Measurements from ENCODE around the gene PTGR1.

PTGR1 gene

GRCh38 chr9:111615928-111616327 lies 16.5 kb upstream of the PTGR1 start:
- TF ChIP-seq, protein P1, sequence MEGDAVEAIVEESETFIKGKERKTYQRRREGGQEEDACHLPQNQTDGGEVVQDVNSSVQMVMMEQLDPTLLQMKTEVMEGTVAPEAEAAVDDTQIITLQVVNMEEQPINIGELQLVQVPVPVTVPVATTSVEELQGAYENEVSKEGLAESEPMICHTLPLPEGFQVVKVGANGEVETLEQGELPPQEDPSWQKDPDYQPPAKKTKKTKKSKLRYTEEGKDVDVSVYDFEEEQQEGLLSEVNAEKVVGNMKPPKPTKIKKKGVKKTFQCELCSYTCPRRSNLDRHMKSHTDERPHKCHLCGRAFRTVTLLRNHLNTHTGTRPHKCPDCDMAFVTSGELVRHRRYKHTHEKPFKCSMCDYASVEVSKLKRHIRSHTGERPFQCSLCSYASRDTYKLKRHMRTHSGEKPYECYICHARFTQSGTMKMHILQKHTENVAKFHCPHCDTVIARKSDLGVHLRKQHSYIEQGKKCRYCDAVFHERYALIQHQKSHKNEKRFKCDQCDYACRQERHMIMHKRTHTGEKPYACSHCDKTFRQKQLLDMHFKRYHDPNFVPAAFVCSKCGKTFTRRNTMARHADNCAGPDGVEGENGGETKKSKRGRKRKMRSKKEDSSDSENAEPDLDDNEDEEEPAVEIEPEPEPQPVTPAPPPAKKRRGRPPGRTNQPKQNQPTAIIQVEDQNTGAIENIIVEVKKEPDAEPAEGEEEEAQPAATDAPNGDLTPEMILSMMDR (IDR thresholded peaks at IDR 0.05; ENCODE audit: control extremely low read depth, extremely low read depth, low read depth, missing control alignments) = no peak
- POLR2A ChIA-PET = no interaction called here
- no peak for DNase-seq (ENCODE audit: extremely low spot score)
- CTCF ChIA-PET = interaction anchor here (1.0 to 1.9 kb wide), 3 partner anchors 8 to 18 kb away, joined by 3 to 6 read pairs (median 4); no protein-coding TSS in a partner anchor

DNA sequence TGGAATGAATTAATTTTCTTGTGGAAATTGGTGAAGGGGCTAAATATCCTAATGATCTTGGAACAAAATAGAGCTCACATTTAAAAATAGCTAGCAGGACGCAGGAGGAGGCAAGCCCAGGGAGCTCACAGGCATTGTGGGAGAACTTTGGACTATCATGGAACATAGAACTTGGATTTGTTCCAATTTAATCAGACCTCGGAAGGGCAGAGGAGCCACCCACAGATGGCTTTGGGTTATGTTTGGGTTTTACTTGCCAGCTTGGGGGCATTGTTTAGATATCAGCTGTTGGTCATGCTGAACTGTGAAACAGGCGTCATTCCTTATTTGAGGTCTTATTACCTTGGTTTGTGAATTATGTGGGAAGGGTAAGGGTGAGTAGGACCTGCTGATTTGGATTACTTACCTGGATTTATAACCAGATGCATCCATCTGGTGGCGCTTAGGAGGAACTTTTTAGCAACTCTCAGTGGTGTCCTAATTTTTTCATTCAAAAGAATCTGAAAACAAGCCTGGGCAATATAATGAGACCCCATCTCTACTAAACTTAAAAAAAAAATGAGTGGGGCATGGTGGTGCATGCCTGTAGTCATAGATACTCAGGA lies 14.1 kb upstream of the PTGR1 start:
- DNase-seq (ENCODE audit: extremely low spot score) = no peak
- TF ChIP-seq, protein P1 (IDR thresholded peaks at IDR 0.05; ENCODE audit: control extremely low read depth, extremely low read depth, low read depth, missing control alignments) = no peak
- ChIA-PET CTCF (interaction anchor here (0.6 to 6.5 kb wide), 4 partner anchors 8 to 742 kb away, joined by 3 to 30 read pairs (median 13); partner anchors contain the start of gene PTGR1), POLR2A (no interaction called here)

GRCh38 chr9:111610845-111611244 lies 11.4 kb upstream of the PTGR1 start:
- ChIA-PET CTCF (interaction anchor here (4.2 to 6.5 kb wide), 2 partner anchors 11 to 12 kb away, joined by 23 to 30 read pairs; partner anchors contain the start of gene PTGR1), POLR2A (no interaction called here)
- DNase-seq (ENCODE audit: extremely low spot score) = no peak
- TF ChIP-seq, protein P1 (IDR thresholded peaks at IDR 0.05; ENCODE audit: control extremely low read depth, extremely low read depth, low read depth, missing control alignments) = no peak

GRCh38 chr9:111610149-111610548 lies 10.7 kb upstream of the PTGR1 start:
- POLR2A ChIA-PET = no interaction called here
- TF ChIP-seq, protein P1 (IDR thresholded peaks at IDR 0.05; ENCODE audit: control extremely low read depth, extremely low read depth, low read depth, missing control alignments) = no peak
- DNase-seq (ENCODE audit: extremely low spot score) = no peak
- CTCF ChIA-PET = interaction anchor here (4.2 to 6.5 kb wide), 2 partner anchors 11 kb away, joined by 23 to 30 read pairs; partner anchors contain the start of gene PTGR1

- TF ChIP-seq, protein P1 (IDR thresholded peaks at IDR 0.05; ENCODE audit: control extremely low read depth, extremely low read depth, low read depth, missing control alignments) = no peak
- POLR2A ChIA-PET = no interaction called here
- CTCF ChIA-PET = interaction anchor here (2.2 kb wide), 1 partner anchor 17 kb away, joined by 6 read pairs; no protein-coding TSS in a partner anchor
- DNase-seq (ENCODE audit: extremely low spot score) = no peak
Observed at GRCh38 chr9:111605041-111605559, 5.7 kb upstream of the PTGR1 start.

- ChIA-PET POLR2A (no interaction called here), CTCF (interaction anchor here (2.2 kb wide), 1 partner anchor 18 kb away, joined by 6 read pairs; no protein-coding TSS in a partner anchor)
- no peak for DNase-seq (ENCODE audit: extremely low spot score)
- TF ChIP-seq, protein P1 (IDR thresholded peaks at IDR 0.05; ENCODE audit: control extremely low read depth, extremely low read depth, low read depth, missing control alignments) = no peak
Observed at GRCh38 chr9:111604054-111604615, 4.7 kb upstream of the PTGR1 start.
